Osteocyte (in vitro differentiated cells): ENCODE measurements around the gene DYNLT2B. TPM values are rescaled to one million over a fixed set of nuclear protein-coding genes. Genes with fewer than 3 reads are reported as not detected.
"Not testable (repeated sequence)": the region's sequence is repeated elsewhere in the genome, so short reads cannot be mapped to it uniquely, and the experiment has no call there.

Experiments
- DNase-seq: peaks from one replicate; pipeline ENCODE4 v3.0.0; 2021; ENCODE audit warnings: mixed read lengths; ENCODE audit not compliant: unreplicated experiment; ENCODE audit errors: extremely low spot score
- H3K27ac Mint-ChIP-seq: one replicate; pipeline ENCODE4 v1.8.0; 2021; ENCODE audit warnings: mild to moderate bottlenecking, mixed read lengths; ENCODE audit not compliant: unreplicated experiment
- H3K27me3 Mint-ChIP-seq: one replicate; pipeline ENCODE4 v1.8.0; 2021; ENCODE audit warnings: mixed read lengths; ENCODE audit not compliant: unreplicated experiment
- H3K36me3 Mint-ChIP-seq: one replicate; pipeline ENCODE4 v1.8.0; 2021; ENCODE audit warnings: mixed read lengths; ENCODE audit not compliant: unreplicated experiment
- H3K4me1 Mint-ChIP-seq: one replicate; pipeline ENCODE4 v1.8.0; 2021; ENCODE audit warnings: mixed read lengths; ENCODE audit not compliant: unreplicated experiment
- H3K4me3 Mint-ChIP-seq: one replicate; pipeline ENCODE4 v1.8.0; 2021; ENCODE audit warnings: mild to moderate bottlenecking, moderate library complexity, mixed read lengths; ENCODE audit not compliant: unreplicated experiment
- H3K9me3 Mint-ChIP-seq: one replicate; pipeline ENCODE4 v1.8.0; 2021; ENCODE audit warnings: mixed read lengths; ENCODE audit not compliant: unreplicated experiment
- CTCF ChIP-seq: fragments of 200-600 bp; sonication (generic); IDR thresholded peaks from 2 replicates; pipeline ENCODE4 v1.5.0; 2021; ENCODE audit warnings: antibody characterized with exemption, mild to moderate bottlenecking, moderate library complexity
- total RNA-seq: library from RNA; stranded (reverse); gene quantifications from 2 replicates; pipeline ENCODE4 v1.2.1, GENCODE V29; 2021

Gene DYNLT2B
- total RNA-seq, 1 donor from 2014 or later: 19.5 TPM

DNA sequence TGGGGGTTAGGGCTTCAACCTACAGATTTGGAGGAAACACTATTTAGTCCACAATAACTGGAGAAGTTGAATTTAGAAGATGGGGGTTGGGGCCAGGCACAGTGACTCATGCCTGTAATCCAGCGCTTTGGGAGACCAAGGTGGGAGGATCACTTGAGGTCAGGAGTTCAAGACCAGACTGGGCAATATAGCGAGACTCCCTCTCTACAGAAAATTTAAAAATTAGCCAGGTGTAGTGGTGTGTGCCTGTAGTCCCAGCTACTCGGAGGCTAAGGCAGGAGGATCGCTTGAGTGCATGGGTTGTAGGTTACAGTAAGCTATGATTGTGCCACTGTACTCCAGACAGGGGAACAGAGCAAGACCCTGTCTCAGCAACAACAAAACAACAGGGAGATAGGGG, 5.0 kb upstream of the DYNLT2B start:
- H3K4me1 Mint-ChIP-seq: peaks cover 1% of the 10 kb centered on the region
- TF ChIP-seq CTCF: no peak
- H3K4me3 Mint-ChIP-seq: no peak overlapping the region
- no peak for DNase-seq
- H3K27me3 Mint-ChIP-seq: no peaks in the 10 kb centered on the region
- no peaks in the 10 kb centered on the region for H3K36me3 Mint-ChIP-seq
- H3K27ac Mint-ChIP-seq: no peak overlapping the region
- no peaks in the 10 kb centered on the region for H3K9me3 Mint-ChIP-seq

- no peaks in the 10 kb centered on the region for H3K27me3 Mint-ChIP-seq
- H3K4me1 Mint-ChIP-seq: peaks cover 3% of the 10 kb centered on the region
- H3K27ac Mint-ChIP-seq: no peak overlapping the region
- no peak for DNase-seq
- H3K4me3 Mint-ChIP-seq: no peak overlapping the region
- no peak for TF ChIP-seq CTCF
- H3K36me3 Mint-ChIP-seq: no peaks in the 10 kb centered on the region
- H3K9me3 Mint-ChIP-seq: no peaks in the 10 kb centered on the region
These were observed 3.1 kb upstream of the DYNLT2B start for GRCh38 chr3:196321162-196321561.

DNA sequence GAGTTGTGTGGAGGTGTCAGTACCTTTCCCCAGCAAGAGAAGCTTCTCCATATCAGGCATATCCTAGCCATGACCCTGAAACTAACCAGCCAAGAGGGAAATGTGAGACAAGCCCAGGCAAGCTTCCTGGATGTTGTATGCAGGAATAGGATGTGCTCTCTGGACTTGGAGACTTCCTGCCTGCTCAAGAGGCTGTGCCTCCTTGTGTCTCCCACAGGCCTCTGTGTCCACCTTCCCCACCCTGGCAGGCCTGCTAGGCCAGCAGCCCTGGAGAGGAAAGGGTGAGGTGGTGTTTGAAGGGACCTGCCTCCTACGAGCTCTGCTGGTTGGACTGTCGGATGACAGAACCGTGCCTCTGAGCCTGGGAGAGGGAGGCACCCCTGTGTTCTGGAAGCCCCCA, 2.1 kb upstream of the DYNLT2B start:
- Mint-ChIP-seq H3K4me3 (no peak overlapping the region), H3K36me3 (no peaks in the 10 kb centered on the region), H3K27ac (no peak overlapping the region)

GRCh38 chr3:196316799-196317686, 997 bp downstream of the DYNLT2B start:
- peak overlapping the region; percentile 91 for H3K4me3 Mint-ChIP-seq

More for the DNA sequence above, 2.1 kb upstream of the DYNLT2B start:
- H3K27me3 Mint-ChIP-seq: no peaks in the 10 kb centered on the region
- H3K4me1 Mint-ChIP-seq: peaks cover 3% of the 10 kb centered on the region
- no peaks in the 10 kb centered on the region for H3K9me3 Mint-ChIP-seq
- no peak for TF ChIP-seq CTCF
- DNase-seq: no peak

DNA sequence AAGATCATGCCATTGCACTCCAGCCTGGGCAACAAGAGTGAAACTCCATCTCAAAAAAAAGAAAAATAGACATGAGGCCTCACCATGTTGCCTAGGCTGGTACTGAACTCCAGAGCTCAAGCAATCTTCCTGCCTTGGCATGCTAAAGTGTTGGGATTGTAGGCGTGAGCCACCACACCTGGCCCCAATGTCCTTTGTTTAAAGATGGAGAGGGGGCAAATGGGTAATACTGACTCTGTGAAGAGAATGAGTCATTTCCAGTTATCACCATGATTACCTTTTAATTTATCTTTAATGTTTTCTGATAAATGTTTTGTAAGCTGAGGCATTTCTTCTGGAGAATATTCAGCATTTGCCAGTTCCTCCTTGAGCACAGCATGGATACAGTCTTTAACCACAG, 2.2 kb downstream of the DYNLT2B start:
- no peaks in the 10 kb centered on the region for H3K27me3 Mint-ChIP-seq
- H3K4me3 Mint-ChIP-seq: no peak overlapping the region
- H3K4me1 Mint-ChIP-seq: peaks cover 3% of the 10 kb centered on the region
- H3K9me3 Mint-ChIP-seq: no peaks in the 10 kb centered on the region
- H3K27ac Mint-ChIP-seq: no peak overlapping the region
- no peak for TF ChIP-seq CTCF
- DNase-seq: no peak
- no peaks in the 10 kb centered on the region for H3K36me3 Mint-ChIP-seq

More at GRCh38 chr3:196316799-196317686, 997 bp downstream of the DYNLT2B start:
- H3K27me3 Mint-ChIP-seq, H3K9me3 Mint-ChIP-seq, H3K4me1 Mint-ChIP-seq, DNase-seq, H3K36me3 Mint-ChIP-seq: not testable (repeated sequence)
- peak overlapping the region; percentile 97 for H3K27ac Mint-ChIP-seq
